Measurements from ENCODE around the gene RPS19.

- TF ChIP-seq CTCF (IDR thresholded peaks at IDR 0.05) (no peak), POLR2A (IDR thresholded peaks at IDR 0.05) (no peak)
Observed at GRCh38 chr19:41861116-41861768, 1.2 kb downstream of the RPS19 start.
